SK-N-SH (cell line): ENCODE measurements around the gene LPP. TPM values are rescaled to one million over a fixed set of nuclear protein-coding genes. Genes with fewer than 3 reads are reported as not detected.
A peak's percentile ranks its signal among the peaks of the same experiment; 100 is the strongest.

Experiments
- CTCF ChIA-PET: fragments of 300-600, 350-600 bp; formaldehyde crosslinking; extraction: SDS; loops from one replicate; lab custom pipeline; 2021; lab: Yijun Ruan, JAX
- POLR2A ChIA-PET: fragments of 350-600 bp; sonication (Branson Sonifier 250); formaldehyde crosslinking; extraction: SDS; loops from one replicate; lab custom pipeline; 2020; ENCODE audit warnings: antibody characterized with exemption, inconsistent platforms; lab: Yijun Ruan, JAX
- DNase-seq: peaks from one replicate; pipeline ENCODE4 v3.0.0; 2012
- H2AFZ ChIP-seq: fragments of 200-600 bp; sonication (generic); 2 replicates; pipeline ENCODE4 v1.8.1; 2016; ENCODE audit warnings: antibody characterized with exemption, mild to moderate bottlenecking, low read depth
- H3F3A ChIP-seq: fragments of 200-600 bp; sonication (generic); replicated peaks from 2 replicates; pipeline ENCODE3; 2016; ENCODE audit warnings: antibody characterized with exemption, mild to moderate bottlenecking; ENCODE audit not compliant: insufficient read depth
- H3K27ac ChIP-seq, 2 experiments: fragments of 200-500 bp in 1 of 2; fragments of 200-600 bp in 1 of 2; sonication (Bioruptor generic) in 1 of 2; sonication (generic), shearing (Covaris generic) in 1 of 2; 2 replicates each; pipeline versions ENCODE4 v1.5.1 to v1.6.1; 2014 to 2016; ENCODE audit warnings: low read depth in 2 of 2, inconsistent platforms in 1 of 2, low read length in 1 of 2, mild to moderate bottlenecking in 1 of 2, mixed read lengths in 1 of 2
- H3K27me3 ChIP-seq: fragments of 200-600 bp; sonication (generic), shearing (Covaris generic); 2 replicates; pipeline ENCODE4 v1.6.1; 2016; ENCODE audit warnings: mixed run types; ENCODE audit not compliant: insufficient read depth
- H3K36me3 ChIP-seq, 2 experiments: fragments of 200-500 bp in 1 of 2; fragments of 200-600 bp in 1 of 2; sonication (Bioruptor generic) in 1 of 2; sonication (generic) in 1 of 2; replicated peaks in 1 of 2; 2 replicates each; pipeline versions ENCODE3 to v1.5.1; 2014 to 2016; ENCODE audit warnings: low read length in 1 of 2, mild to moderate bottlenecking in 1 of 2; ENCODE audit not compliant: insufficient read depth in 2 of 2, control insufficient read depth in 1 of 2
- H3K4me1 ChIP-seq, 2 experiments: fragments of 200-500 bp in 1 of 2; fragments of 200-600 bp in 1 of 2; sonication (Bioruptor generic) in 1 of 2; sonication (generic), shearing (Covaris generic) in 1 of 2; 2 replicates each; pipeline versions ENCODE4 v1.5.1 to v1.6.1; 2014 to 2016; ENCODE audit warnings: low read depth in 1 of 2, low read length in 1 of 2, mixed run types in 1 of 2; ENCODE audit not compliant: insufficient read depth in 2 of 2, control insufficient read depth in 1 of 2
- H3K4me2 ChIP-seq: fragments of 200-600 bp; sonication (generic), shearing (Covaris generic); 2 replicates; pipeline ENCODE4 v1.6.1; 2017; ENCODE audit warnings: mixed run types
- H3K4me3 ChIP-seq, 2 experiments: fragments of 200-500 bp in 1 of 2; fragments of 200-600 bp in 1 of 2; sonication (Bioruptor generic) in 1 of 2; sonication (generic), shearing (Covaris generic) in 1 of 2; 2 replicates each; pipeline versions ENCODE4 v1.5.1 to v1.8.1; 2014 to 2016; ENCODE audit warnings: low read depth in 2 of 2, inconsistent platforms in 1 of 2, low read length in 1 of 2, mild to moderate bottlenecking in 1 of 2, mixed read lengths in 1 of 2, moderate library complexity in 1 of 2
- H3K79me2 ChIP-seq: fragments of 200-600 bp; sonication (generic); 2 replicates; pipeline ENCODE4 v1.8.1; 2017; ENCODE audit warnings: mild to moderate bottlenecking; ENCODE audit not compliant: insufficient read depth
- H3K9ac ChIP-seq: fragments of 200-600 bp; sonication (generic); 2 replicates; pipeline ENCODE4 v1.6.1; 2017; ENCODE audit warnings: mixed run types
- H3K9me2 ChIP-seq: fragments of 200-600 bp; sonication (generic); 2 replicates; pipeline ENCODE4 v1.6.1; 2017; ENCODE audit warnings: mixed run types
- H3K9me3 ChIP-seq: fragments of 200-600 bp; sonication (generic); 2 replicates; pipeline ENCODE4 v1.6.1; 2017; ENCODE audit warnings: mixed run types, mild to moderate bottlenecking, moderate library complexity
- H4K20me1 ChIP-seq: fragments of 200-600 bp; sonication (generic); 2 replicates; pipeline ENCODE4 v1.6.1; 2017; ENCODE audit warnings: mild to moderate bottlenecking, mixed run types; ENCODE audit not compliant: insufficient read depth
- ELF1 ChIP-seq: IDR thresholded peaks from 2 replicates; pipeline ENCODE4 v1.4.0; 2012
- FOXM1 ChIP-seq: IDR thresholded peaks from 2 replicates; pipeline ENCODE4 v1.4.0; 2012; ENCODE audit warnings: low read depth, mild to moderate bottlenecking
- GABPA ChIP-seq: IDR thresholded peaks from 2 replicates; pipeline ENCODE4 v1.4.0; 2012; ENCODE audit warnings: low read depth, mild to moderate bottlenecking
- GATA2 ChIP-seq: sonication (generic); formaldehyde crosslinking; IDR thresholded peaks from 2 replicates; pipeline ENCODE4 v1.5.0; 2020; ENCODE audit warnings: mild to moderate bottlenecking, missing genetic modification reagents
- JUND ChIP-seq: IDR thresholded peaks from 2 replicates; pipeline ENCODE4 v1.4.0; 2012
- MXI1 ChIP-seq: IDR thresholded peaks from 2 replicates; pipeline ENCODE4 v1.6.1; 2012; ENCODE audit warnings: mild to moderate bottlenecking, low read depth, low read length, improper control_type of control experiment
- NFIC ChIP-seq: IDR thresholded peaks from 2 replicates; pipeline ENCODE4 v1.4.0; 2012; ENCODE audit warnings: borderline replicate concordance
- RFX5 ChIP-seq: IDR thresholded peaks from 2 replicates; pipeline ENCODE4 v1.6.1; 2012; ENCODE audit warnings: mild to moderate bottlenecking, improper control_type of control experiment, low read length
- SIN3A ChIP-seq: IDR thresholded peaks from 2 replicates; pipeline ENCODE4 v1.6.1; 2012; ENCODE audit warnings: low read depth, mild to moderate bottlenecking, low read length, moderate library complexity, borderline replicate concordance
- TCF12 ChIP-seq: IDR thresholded peaks from 2 replicates; pipeline ENCODE4 v1.4.0; 2012
- YY1 ChIP-seq: IDR thresholded peaks from 2 replicates; pipeline ENCODE4 v1.4.0; 2012; ENCODE audit warnings: low read depth, mild to moderate bottlenecking
- WGBS: methylation state at CpG from one replicate; pipeline ENCODE4 v1.1.6; 2017; ENCODE audit warnings: low lambda C conversion rate; 5-methylcytosine and 5-hydroxymethylcytosine counted together
- polyA plus RNA-seq, 3 experiments: library from polyadenylated mRNA; depleted of rRNA; stranded (reverse); fragments of >200 nt; gene quantifications; 2 replicates each; pipeline ENCODE4 v1.2.3, GENCODE V29; 2012
- TF ChIP-seq, protein P1 (sequence below): IDR thresholded peaks from 2 replicates; pipeline ENCODE4; 2012
- TF ChIP-seq, protein P2 (sequence below): fragments of 150-350 bp; IDR thresholded peaks from 2 replicates; pipeline ENCODE4 v1.6.1; 2016; ENCODE audit warnings: mild to moderate bottlenecking, low read depth, low read length

Gene LPP
- polyA plus RNA-seq, 1 of the 3 experiments (the other 2 are of a cell fraction): 6.6 TPM

DNA sequence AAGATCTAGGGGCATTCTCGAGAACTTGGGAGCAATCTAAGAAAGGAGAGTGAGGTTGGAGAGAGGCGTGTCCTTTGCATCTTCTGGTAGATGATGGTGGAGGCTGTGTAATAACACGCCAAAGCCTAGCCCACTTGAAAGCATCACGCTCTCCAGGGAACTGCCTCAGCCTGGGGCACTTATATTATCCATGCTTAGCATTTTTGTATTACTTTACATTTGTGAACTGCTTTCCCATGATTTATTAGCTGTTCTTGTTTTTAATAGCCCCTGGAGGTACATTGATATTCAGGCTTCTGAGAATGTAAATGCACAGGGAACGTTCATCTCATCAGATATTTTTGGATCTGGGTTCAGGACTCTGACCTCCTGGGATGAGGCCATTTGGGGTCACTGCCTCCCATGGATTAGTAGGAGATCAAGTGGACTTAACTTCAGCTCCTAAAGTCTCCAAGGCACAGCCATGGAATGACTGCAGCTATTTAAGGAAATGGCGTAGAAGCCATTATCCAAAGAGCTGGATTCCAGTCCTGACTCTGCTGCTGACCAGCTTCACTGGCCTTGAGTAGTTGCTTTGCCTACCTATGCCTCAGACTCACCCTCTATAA is 124.9 kb downstream of the LPP start:
- no peak overlapping the region for H3K9ac ChIP-seq
- no peak overlapping the region for H3K4me2 ChIP-seq
- peaks cover 9% of the 10 kb centered on the region for H3F3A ChIP-seq
- H3K27me3 ChIP-seq: no peaks in the 10 kb centered on the region
- H3K9me3 ChIP-seq: no peaks in the 10 kb centered on the region
- H4K20me1 ChIP-seq: no peaks in the 10 kb centered on the region
- TF ChIP-seq MXI1 (no peak), RFX5 (no peak), JUND (no peak), SIN3A (no peak), GATA2 (CRISPR knock-in tag) (no peak), NFIC (no peak), GABPA (no peak), FOXM1 (no peak), YY1 (no peak), ELF1 (no peak)
- TF ChIP-seq, protein P1, sequence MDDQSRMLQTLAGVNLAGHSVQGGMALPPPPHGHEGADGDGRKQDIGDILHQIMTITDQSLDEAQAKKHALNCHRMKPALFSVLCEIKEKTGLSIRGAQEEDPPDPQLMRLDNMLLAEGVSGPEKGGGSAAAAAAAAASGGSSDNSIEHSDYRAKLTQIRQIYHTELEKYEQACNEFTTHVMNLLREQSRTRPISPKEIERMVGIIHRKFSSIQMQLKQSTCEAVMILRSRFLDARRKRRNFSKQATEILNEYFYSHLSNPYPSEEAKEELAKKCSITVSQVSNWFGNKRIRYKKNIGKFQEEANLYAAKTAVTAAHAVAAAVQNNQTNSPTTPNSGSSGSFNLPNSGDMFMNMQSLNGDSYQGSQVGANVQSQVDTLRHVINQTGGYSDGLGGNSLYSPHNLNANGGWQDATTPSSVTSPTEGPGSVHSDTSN: no peak
- TF ChIP-seq, all 33 proteins: peak for 0
- Histone ChIP-seq H3K27ac (no peak overlapping the region), H3K9me2 (no peaks in the 10 kb centered on the region), H3K4me1 (peaks cover 0 to 24% of the 10 kb centered on the region in 2 experiments; a peak in 1 of 4 replicates), H3K4me3 (no peak overlapping the region), H3K36me3 (peaks cover 0 to 5% of the 10 kb centered on the region in 2 experiments), H2AFZ (no peak overlapping the region), H3K79me2 (peaks cover 92% of the 10 kb centered on the region)
- 62% methylated on average over 6 of the region's 6 CpGs for WGBS
- no peak for DNase-seq
- POLR2A ChIA-PET: no interaction called here
- CTCF ChIA-PET: no interaction called here

DNA sequence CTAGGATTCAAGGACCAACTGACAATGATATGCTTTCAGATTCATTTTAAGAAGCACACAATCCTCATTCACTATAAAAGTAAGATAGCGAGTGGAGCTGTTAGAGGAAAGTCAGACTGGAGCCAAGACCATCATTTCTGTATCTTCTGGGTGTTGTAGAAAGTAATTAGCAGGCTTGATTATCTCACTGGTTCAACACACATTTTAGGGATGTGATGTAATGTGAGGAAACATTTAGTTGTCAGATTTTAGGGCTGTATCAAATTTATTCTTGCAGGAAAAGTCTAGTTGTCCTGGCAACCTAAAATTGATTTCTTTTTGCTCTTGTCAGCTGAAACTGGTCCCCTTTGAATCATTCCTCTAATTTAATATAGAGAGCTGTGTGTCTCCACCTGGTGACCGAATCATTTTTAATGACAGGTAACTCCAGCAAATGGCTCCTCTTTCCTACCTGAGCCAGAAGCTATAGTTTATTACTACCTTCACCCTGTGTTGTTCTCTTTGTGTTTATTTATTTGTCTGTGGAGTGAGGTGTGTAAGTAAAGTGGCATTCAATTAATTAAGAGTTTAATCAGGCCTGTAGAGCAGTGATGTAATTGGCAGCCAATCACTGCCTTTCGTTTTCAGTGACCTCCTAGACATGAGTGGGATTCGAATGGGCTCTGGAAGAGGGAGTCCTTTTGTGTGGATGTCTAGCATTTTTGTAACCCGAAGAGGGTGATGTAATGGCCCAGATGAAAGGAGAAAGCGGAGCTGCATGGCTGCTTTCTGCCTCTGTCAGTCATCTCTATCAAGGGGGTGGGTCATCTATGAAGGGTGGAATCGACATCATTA is 125.8 kb downstream of the LPP start:
- TF ChIP-seq ELF1: no peak
- TF ChIP-seq, protein P1: peak; percentile 35; the same call in 1 of the 2 replicates
- TF ChIP-seq, protein P2, sequence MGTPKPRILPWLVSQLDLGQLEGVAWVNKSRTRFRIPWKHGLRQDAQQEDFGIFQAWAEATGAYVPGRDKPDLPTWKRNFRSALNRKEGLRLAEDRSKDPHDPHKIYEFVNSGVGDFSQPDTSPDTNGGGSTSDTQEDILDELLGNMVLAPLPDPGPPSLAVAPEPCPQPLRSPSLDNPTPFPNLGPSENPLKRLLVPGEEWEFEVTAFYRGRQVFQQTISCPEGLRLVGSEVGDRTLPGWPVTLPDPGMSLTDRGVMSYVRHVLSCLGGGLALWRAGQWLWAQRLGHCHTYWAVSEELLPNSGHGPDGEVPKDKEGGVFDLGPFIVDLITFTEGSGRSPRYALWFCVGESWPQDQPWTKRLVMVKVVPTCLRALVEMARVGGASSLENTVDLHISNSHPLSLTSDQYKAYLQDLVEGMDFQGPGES: no peak
- TF ChIP-seq TCF12: peak; percentile 12; the same call in 1 of the 2 replicates
- peaks cover 92% of the 10 kb centered on the region for H3K79me2 ChIP-seq
- H3F3A ChIP-seq: peaks cover 6% of the 10 kb centered on the region
- no peaks in the 10 kb centered on the region for H3K27me3 ChIP-seq
- no peak for DNase-seq
- peaks cover 0 to 5% of the 10 kb centered on the region in 2 experiments for H3K36me3 ChIP-seq
- H3K4me3 ChIP-seq: no peak overlapping the region
- ChIA-PET POLR2A (no interaction called here), CTCF (no interaction called here)
- H3K4me1 ChIP-seq: peaks cover 0 to 16% of the 10 kb centered on the region in 2 experiments; a peak in 1 of 4 replicates
- H3K9ac ChIP-seq: no peak overlapping the region
- H3K9me3 ChIP-seq: no peaks in the 10 kb centered on the region
- WGBS: 40% methylated on average over 7 of the region's 7 CpGs
- H3K27ac ChIP-seq: no peak overlapping the region
- H2AFZ ChIP-seq: no peak overlapping the region
- H3K4me2 ChIP-seq: no peak overlapping the region
- H4K20me1 ChIP-seq: no peaks in the 10 kb centered on the region
- H3K9me2 ChIP-seq: no peaks in the 10 kb centered on the region
